Measurements from ENCODE around the gene KRTAP9-9.
"Not testable (repeated sequence)": the region's sequence is repeated elsewhere in the genome, so short reads cannot be mapped to it uniquely, and the experiment has no call there.

The KRTAP9-9 gene

DNA sequence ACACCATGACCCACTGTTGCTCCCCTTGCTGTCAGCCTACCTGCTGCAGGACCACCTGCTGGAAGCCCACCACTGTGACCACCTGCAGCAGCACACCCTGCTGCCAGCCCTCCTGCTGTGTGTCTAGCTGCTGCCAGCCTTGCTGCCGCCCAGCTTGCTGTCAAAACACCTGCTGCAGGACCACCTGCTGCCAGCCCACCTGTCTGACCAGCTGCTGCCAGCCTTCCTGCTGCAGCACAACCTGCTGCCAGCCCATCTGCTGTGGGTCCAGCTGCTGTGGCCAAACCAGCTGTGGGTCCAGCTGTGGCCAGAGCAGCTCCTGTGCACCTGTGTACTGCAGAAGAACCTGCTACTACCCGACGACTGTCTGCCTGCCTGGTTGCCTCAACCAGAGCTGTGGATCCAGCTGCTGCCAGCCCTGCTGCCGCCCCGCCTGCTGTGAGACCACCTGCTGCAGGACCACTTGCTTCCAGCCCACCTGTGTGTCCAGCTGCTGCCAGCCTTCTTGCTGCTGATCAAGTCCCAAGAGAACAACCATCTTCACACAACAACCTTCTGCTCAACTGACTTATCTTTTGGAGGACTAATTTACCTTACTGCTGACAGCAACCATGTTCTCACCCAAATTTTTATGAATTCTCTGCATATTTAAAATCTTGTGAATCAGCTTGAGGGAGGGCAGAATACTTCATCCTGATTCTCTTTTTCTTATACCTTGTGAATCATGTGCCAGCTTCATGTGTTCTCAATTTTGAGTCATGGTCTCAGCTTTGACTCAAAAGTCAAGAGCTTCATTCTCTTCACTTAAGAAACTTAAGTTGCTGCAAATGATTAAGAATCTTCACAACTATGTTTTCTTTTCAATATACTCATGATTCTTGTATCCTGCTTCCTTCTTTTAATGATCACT lies at the start of gene KRTAP9-9:
TSS of gene KRTAP9-9 (plus strand) at position 4 of the 910 bp plus-strand sequence.
- DNase-seq, result not testable (repeated sequence)

DNA sequence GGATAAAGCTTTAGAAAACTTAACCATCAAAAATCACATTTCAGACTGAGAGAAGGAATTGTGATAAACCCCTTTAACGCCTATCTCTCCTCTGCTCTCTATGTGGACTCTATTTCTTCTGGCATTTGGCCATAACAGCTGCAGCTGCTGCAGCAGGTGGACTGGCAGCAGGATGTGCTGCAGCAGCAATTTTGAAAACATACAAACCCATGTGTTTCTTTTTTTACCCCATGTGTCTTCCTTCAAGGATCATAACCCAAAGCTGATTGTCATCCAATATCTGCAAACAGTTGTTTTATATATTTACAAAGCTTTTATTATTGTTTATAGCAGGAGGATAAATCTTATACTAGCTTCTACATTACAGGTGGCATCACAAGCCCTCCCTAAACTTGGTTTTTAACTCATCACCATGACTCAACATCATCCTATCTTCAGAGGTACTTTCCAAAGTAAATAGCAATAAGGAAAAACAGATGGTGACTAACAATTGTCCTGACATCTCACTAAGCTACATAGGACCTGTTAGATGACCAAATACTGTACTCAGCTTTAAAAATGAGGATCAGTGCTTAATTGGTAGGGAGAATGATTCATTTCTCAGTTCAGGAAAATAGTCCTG lies 43.2 kb upstream of the KRTAP9-9 start:
- peak in 1 of 2 experiments; percentile 3 for DNase-seq

DNA sequence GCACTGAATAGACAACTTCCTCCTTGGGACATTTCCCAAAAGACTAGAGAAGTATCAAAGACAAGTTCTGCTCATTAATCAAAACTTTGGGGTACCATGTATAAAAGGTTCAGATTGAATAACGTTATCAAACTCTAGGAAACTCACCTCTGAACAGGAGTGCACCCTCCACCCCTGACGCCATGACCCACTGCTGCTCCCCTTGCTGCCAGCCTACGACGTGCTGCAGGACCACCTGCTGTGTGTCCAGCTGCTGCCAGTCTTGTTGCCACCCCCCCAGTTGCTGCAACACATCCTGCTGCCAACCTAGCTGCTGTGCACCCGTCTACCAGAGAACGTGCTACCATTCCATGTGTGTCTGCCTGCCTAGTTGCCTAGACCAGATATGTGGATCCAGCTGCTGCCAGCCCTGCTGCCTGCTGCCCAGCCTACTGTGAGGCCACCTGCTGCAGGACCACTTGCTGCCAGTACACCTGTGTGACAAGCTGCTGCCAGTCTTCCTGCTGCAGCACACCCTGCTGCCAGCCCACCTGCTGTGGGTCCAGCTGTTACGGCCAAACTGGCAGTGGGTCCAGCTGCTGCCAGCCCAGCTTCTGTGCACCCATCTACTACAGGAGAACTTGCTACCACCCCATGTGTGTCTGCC lies 42.5 kb upstream of the KRTAP9-9 start:
- no peak for DNase-seq

DNA sequence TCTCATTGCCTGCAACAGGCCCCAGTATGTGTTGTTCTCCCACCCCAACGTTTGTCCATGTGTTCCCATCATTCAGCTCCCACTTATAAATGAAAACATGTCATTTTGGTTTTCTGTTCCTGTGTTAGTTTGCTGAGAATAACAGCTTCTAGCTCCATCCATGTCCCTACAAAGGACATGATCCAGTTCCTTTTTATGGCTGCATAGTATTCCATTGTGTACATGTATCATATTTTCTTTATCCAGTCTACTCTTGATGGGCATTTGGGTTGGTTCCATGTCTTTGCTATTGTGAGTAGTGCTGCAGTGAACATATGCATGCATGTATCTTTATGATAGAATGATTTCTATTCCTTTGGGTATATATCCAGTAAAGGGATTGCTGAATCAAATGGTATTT lies 39.5 kb upstream of the KRTAP9-9 start:
- DNase-seq, result no peak

DNA sequence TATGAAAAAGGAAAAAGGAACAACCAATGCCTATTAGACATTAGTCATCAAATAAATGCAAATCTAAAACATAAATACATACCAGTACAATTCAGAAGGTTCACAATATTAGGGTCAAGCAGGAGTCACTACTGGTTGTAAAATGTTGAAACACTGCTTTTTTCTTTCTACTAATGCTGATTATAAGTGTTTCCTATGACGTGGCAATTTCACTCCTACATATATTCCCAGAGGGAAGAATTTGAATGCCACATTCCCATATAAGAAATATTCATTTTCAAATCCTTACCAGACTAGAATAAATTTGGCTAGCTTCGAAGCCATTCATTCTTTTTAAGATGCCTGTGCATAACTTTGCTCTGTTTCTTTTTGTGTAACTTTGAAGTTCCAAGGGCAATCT lies 31.4 kb upstream of the KRTAP9-9 start:
- no peak for DNase-seq

DNA sequence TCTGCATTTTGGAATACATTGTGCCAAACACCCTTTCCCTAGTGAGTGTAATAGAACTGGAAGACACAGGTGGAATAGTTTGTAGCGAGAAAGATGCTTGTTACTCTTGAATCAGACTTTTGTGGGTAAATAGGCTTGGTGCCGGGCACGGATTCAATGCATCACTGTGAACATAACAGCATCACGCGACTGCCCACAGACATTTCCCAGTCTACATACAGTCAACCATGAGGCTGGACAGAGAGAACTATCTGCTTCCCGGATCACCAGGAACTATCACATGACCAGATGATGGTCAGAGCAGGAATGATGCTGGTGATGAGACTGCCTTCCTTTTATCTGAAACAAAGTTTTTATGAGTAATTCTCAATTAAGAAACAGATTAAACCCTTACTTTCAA lies 29.1 kb upstream of the KRTAP9-9 start:
- DNase-seq, result no peak

DNA sequence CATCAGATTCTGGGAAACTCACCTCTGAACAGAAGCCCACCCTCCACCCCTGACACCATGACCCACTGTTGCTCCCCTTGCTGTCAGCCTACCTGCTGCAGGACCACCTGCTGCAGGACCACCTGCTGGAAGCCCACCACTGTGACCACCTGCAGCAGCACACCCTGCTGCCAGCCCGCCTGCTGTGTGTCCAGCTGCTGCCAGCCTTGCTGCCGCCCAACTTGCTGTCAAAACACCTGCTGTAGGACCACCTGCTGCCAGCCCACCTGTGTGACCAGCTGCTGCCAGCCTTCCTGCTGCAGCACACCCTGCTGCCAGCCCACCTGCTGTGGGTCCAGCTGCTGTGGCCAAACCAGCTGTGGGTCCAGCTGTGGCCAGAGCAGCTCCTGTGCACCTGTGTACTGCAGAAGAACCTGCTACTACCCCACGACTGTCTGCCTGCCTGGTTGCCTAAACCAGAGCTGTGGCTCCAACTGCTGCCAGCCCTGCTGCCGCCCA lies 28.5 kb upstream of the KRTAP9-9 start, which contains the start of gene KRTAP9-2:
TSS of gene KRTAP9-2 (plus strand) at position 51 of the 498 bp plus-strand sequence. CDS start at position 58, 7 bp downstream.
- not testable (repeated sequence) for DNase-seq

DNA sequence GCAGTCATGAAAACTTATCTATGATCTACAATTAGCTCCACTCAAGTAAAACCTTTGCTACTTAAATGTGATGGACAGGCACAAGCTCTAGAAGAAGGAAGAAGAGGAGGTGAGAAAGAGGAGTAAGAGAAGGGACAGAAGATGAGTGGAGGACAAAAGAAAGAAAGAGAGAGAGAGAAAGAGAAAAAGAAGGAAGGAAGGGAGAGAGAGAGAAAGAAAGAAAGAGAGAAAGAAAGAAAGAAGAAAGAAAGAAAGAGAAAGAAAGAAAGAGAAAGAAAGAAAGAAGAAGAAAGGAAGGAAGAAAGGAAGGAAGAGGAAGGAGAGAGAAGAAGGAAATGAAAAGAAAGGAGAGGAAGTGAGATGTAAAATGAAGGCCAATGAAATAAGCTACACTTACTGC lies 25.1 kb upstream of the KRTAP9-9 start:
- no peak for DNase-seq

DNA sequence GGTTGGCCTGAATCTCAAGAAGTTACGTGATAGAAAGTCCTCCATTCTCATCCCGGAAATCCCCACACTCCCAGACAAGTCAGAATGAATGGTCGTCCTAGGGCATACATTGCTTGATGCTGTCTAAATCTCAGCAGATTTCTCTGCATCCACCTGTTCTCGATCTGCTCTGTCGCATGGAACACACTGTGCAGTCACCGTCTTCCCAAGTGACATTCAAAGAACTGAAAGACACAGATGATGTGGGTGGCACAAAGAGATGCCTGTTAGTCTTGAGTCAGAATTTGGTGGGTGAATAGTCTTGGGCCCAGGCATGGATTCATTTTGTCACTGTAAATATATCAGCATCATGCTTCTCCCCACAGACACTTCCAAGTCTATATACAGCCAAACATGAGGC lies 23.5 kb upstream of the KRTAP9-9 start:
- no peak for DNase-seq

DNA sequence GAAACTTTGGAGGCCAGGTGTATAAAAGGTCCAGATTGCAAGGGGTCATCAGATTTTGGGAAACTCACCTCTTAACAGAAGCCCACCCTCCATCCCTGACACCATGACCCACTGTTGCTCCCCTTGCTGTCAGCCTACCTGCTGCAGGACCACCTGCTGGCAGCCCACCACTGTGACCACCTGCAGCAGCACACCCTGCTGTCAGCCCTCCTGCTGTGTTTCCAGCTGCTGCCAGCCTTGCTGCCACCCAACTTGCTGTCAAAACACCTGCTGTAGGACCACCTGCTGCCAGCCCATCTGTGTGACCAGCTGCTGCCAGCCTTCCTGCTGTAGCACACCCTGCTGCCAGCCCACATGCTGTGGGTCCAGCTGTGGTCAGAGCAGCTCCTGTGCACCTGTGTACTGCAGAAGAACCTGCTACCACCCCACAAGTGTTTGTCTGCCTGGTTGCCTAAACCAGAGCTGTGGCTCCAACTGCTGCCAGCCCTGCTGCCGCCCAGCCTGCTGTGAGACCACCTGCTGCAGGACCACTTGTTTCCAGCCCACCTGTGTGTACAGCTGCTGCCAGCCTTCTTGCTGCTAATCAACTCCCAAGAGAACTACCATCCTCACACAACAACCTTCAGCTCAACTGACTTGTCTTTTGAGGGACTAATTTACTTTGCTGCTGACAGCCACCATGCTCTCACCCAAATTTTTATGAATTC lies 22.6 kb upstream of the KRTAP9-9 start, which contains the start of gene KRTAP9-3:
TSS of gene KRTAP9-3 (plus strand) at position 51 of the 707 bp plus-strand sequence. CDS start at position 104, 53 bp downstream.
- DNase-seq, result not testable (repeated sequence)

DNA sequence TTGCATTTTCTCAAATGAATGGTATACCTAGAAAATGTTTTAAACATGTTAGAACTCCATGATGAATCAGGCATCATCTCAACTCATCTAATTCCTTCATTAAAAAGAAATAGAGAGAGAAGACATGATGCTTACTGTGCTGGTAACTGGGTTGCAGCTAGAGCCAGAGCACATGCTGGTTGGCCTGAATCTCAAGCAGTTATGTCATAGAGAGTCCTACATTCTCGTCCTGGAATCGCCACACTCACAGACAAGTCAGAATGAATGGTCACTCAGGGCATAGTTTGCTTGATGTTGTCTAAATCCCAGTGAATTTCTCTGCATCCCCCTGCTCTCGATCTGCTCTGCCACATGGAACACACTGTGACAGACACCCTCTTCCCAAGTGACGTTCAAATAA lies 18.1 kb upstream of the KRTAP9-9 start:
- DNase-seq, result not testable (repeated sequence)

DNA sequence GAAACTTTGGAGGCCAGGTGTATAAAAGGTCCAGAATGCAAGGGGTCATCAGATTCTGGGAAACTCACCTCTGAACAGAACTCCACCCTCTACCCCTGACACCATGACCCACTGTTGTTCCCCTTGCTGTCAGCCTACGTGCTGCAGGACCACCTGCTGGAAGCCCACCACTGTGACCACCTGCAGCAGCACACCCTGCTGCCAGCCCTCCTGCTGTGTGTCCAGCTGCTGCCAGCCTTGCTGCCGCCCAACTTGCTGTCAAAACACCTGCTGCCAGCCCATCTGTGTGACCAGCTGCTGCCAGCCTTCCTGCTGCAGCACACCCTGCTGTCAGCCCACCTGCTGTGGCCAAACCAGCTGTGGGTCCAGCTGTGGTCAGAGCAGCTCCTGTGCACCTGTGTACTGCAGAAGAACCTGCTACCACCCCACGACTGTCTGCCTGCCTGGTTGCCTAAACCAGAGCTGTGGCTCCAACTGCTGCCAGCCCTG lies 17.2 kb upstream of the KRTAP9-9 start, which contains the start of gene KRTAP9-8:
TSS of gene KRTAP9-8 (plus strand) at position 51 of the 489 bp plus-strand sequence. CDS start at position 104, 53 bp downstream.
- not testable (repeated sequence) for DNase-seq

DNA sequence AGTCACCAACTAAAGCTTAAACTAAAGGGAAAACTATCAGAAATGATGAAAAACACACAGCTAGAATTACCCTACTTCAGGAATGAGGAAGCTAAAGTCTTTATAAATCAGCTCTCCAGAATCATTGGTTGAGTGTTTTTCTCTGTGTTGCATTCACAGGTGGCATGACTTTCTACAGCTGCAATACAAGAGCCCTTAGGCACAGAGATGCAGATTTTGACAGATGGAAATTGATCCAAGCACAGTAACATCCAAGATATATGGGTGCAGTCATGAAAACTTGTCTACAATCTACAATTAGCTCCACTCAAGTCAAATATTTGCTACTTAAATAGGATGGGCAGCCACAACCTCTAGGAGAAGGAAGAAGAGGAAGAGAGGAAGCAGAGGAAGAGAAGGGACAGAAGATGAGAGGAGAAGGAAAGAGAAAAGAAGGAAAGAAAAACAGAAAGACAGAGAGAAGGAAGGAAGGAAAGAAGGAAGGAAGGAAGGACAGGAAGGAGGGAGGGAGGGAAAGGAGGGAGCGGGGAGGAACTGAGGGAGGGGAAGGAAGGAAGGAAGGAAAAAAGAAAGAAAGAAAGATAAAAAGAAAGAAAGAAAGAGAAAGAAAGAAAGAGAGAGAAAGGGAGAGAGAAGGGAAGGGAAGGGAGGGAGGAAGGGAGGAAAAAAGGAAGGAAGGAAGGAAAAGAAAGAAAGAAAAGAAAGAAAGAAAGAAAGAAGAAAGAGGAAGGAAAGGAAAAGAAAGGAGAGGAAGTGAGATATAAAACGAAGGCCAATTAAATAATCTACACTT lies 8.0 kb upstream of the KRTAP9-9 start:
- not testable (repeated sequence) for DNase-seq

DNA sequence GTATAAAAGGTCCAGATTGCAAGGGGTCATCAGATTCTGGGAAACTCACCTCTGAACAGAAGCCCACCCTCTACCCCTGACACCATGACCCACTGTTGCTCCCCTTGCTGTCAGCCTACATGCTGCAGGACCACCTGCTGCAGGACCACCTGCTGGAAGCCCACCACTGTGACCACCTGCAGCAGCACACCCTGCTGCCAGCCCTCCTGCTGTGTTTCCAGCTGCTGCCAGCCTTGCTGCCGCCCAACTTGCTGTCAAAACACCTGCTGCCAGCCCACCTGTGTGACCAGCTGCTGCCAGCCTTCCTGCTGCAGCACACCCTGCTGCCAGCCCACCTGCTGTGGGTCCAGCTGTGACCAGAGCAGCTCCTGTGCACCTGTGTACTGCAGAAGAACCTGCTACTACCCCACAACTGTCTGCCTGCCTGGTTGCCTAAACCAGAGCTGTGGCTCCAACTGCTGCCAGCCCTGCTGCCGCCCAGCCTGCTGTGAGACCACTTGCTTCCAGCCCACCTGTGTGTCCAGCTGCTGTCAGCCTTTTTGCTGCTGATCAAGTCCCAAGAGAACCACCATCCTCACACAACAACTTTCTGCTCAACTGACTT lies 5.4 kb upstream of the KRTAP9-9 start, which contains the start of gene KRTAP9-4:
TSS of gene KRTAP9-4 (plus strand) at position 51 of the 604 bp plus-strand sequence. CDS start at position 85, 34 bp downstream.
- DNase-seq, result not testable (repeated sequence)

DNA sequence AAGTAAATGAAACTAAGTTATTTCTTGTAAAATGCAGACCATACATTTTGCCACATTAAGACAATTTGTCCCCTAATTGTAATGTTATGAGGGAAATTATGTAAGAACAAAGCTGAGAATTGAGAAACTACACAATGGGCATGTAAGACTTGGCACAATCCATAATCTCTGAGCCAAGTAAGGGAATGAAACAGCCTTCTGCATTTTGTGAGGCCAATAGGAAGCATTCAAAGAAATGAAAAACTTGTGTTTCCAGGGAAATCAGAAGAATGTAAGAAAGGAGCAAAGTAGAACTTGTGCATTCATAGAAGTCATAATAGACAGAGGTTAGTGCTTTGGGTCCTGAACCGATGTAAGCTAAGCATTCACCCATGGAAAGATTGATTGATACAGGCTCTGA lies 3.9 kb upstream of the KRTAP9-9 start:
- no peak for DNase-seq

DNA sequence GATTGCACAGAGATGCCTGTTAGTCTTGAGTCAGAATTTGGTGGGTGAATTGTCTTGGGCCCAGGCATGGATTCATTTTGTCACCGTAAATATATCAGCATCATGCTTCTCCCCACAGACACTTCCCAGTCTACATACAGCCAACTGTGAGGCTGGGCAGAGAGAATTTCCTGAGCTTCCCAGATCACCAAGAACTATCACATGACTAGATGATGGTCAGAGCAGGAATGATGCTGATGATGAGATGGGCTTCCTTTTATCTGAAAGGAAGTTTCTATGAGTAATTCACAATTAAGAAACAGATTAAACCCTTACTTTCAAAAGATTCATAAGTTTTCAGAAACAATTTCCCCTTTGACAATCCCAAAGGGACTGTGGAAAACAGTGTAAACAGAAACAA lies 323 bp upstream of the KRTAP9-9 start:
- no peak for DNase-seq

DNA sequence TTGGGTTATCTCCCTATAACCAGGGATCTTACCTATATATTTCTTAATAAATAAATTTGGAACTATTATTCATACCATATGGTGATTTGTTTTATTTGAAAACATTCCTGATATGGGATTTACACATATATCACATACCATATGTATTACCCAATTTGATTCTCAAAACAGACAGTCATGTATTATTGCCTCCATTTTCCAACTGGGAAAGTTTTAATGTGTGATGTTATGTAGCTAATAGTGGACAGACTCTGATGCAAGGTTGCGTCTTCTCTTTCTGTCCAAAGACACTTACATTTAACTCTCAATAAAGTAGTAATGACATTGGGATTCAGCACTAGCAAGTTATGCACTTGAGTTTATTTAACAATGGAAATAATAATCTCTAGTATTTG lies 1.1 kb downstream of the KRTAP9-9 start:
- DNase-seq, result no peak

DNA sequence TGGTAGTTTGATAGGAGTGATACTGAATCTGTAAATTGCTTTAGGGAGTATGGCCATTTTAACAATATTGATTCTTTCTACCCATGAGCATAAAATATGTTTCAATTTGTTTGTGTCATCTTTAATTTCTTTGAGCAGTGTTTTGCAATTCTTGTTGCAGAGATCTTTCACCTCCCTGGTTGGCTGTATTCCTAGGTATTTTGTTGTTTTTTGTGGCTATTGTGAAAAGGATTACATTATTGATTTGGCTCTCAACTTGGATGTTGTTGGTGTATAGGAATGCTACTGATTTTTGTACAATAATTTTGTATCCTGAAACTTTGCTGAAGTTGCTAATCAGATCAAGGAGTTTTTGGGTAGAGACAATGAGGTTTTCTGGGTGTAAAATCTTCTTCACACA lies 3.2 kb downstream of the KRTAP9-9 start:
- no peak for DNase-seq

DNA sequence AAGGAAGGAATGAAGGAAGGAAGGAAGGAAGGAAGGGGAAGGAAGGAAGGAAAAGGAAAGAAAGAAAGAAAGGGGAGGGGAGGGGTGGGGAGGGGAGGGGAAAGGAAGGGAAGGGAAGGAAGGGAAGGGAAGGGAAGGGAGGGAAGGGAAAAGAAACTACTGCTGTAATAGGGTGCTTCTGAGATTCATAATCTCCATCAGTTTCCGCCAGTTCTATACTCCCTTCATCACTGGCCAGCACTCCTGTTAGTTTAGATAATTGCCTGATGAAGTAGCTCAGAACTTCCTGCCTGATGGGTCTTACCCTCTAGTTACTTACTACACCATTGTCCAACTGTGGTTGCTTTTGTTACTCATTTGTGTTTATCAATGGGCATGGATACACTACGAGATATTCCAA lies 8.0 kb downstream of the KRTAP9-9 start:
- DNase-seq, result no peak

DNA sequence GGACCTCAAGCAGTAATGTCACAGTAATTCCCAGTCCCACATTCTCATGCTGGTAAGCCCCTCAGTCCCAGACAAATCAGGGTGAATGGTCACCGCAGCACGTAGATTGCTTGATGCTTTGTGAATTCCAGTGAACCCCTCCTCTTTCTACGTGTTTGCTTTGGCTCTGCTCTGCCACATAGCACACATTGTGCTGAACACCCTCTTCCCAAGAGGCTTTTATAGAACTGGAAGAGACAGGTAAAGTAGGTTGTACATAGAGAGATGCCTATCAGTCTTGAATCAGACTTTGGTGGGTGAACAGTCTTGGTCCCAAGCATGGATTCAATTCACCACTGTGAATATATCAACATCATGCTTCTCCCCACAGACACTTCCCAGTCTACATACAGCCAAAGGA lies 9.4 kb downstream of the KRTAP9-9 start:
- DNase-seq, result no peak

DNA sequence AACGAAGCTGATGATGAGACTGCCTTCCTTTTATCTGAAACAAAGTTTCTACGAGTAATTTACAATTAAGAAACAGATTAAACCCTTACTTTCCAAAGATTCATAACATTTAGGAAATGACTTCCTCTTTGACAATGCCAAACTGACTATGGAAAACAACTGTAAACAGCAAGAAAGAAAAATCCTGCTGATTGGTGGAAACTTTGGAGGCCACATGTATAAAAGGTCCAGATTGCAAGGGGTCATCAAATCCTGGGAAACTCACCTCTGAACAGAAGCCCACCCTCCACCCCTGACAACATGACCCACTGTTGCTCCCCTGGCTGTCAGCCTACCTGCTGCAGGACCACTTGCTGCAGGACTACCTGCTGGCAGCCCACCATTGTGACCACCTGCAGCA lies 9.9 kb downstream of the KRTAP9-9 start, which contains the start of gene KRTAP9-6:
TSS of gene KRTAP9-6 (plus strand) at position 301 of the 400 bp plus-strand sequence. CDS start at position 301, 0 bp downstream.
- no peak for DNase-seq
